Nephron (organoid): Measurements from ENCODE around the gene ABCC12.

Experiments used
- H3K27ac Mint-ChIP-seq, 3 experiments: 2 replicates each; pipeline ENCODE4 v1.8.0; 2020; ENCODE audit warnings: mixed read lengths in 3 of 3, mild to moderate bottlenecking in 2 of 3, moderate library complexity in 1 of 3
- H3K27me3 Mint-ChIP-seq: 2 replicates; pipeline ENCODE4 v1.8.0; 2021; ENCODE audit warnings: low read depth, mild to moderate bottlenecking, moderate library complexity, mixed read lengths
- H3K36me3 Mint-ChIP-seq: 2 replicates; pipeline ENCODE4 v1.8.0; 2020; ENCODE audit warnings: low read depth, mixed read lengths
- H3K4me1 Mint-ChIP-seq: 2 replicates; pipeline ENCODE4 v1.8.0; 2020; ENCODE audit warnings: mixed read lengths
- H3K4me3 Mint-ChIP-seq, 3 experiments: 2 replicates each; pipeline ENCODE4 v1.8.0; 2020; ENCODE audit warnings: mild to moderate bottlenecking in 3 of 3, mixed read lengths in 3 of 3, moderate library complexity in 2 of 3
- H3K9me3 Mint-ChIP-seq: 2 replicates; pipeline ENCODE4 v1.8.0; 2020; ENCODE audit warnings: mixed read lengths
- CTCF ChIP-seq, 3 experiments: fragments of 200-600 bp; sonication (generic); IDR thresholded peaks; one replicate each; pipeline ENCODE4 v1.5.0; 2021; ENCODE audit warnings: antibody characterized with exemption in 3 of 3; ENCODE audit not compliant: unreplicated experiment in 3 of 3

Gene ABCC12

GRCh38 chr16:48143812-48144368 is 11.9 kb downstream of the ABCC12 start:
- Mint-ChIP-seq H3K36me3 (no peaks in the 10 kb centered on the region), H3K9me3 (no peaks in the 10 kb centered on the region), H3K4me1 (no peaks in the 10 kb centered on the region), H3K27ac (no peak overlapping the region), H3K4me3 (no peak overlapping the region), H3K27me3 (peaks cover 11% of the 10 kb centered on the region)
- TF ChIP-seq CTCF (IDR thresholded peaks at IDR 0.05; ENCODE audit: unreplicated experiment in 3 of 3), result no peak

GRCh38 chr16:48140821-48141220 is 15.0 kb downstream of the ABCC12 start:
- TF ChIP-seq CTCF (IDR thresholded peaks at IDR 0.05; ENCODE audit: unreplicated experiment in 3 of 3), result no peak
- no peaks in the 10 kb centered on the region for H3K9me3 Mint-ChIP-seq
- no peak overlapping the region for H3K4me3 Mint-ChIP-seq
- H3K4me1 Mint-ChIP-seq, result peaks cover 6% of the 10 kb centered on the region
- peaks cover under 1% of the 10 kb centered on the region for H3K27me3 Mint-ChIP-seq
- no peaks in the 10 kb centered on the region for H3K36me3 Mint-ChIP-seq
- no peak overlapping the region for H3K27ac Mint-ChIP-seq

GRCh38 chr16:48139517-48139916 is 16.3 kb downstream of the ABCC12 start:
- Mint-ChIP-seq H3K9me3 (no peaks in the 10 kb centered on the region), H3K36me3 (no peaks in the 10 kb centered on the region), H3K4me1 (peaks cover 6% of the 10 kb centered on the region), H3K27me3 (no peaks in the 10 kb centered on the region), H3K4me3 (no peak overlapping the region), H3K27ac (no peak overlapping the region)
- no peak for TF ChIP-seq CTCF (IDR thresholded peaks at IDR 0.05; ENCODE audit: unreplicated experiment in 3 of 3)

- Mint-ChIP-seq H3K9me3 (no peaks in the 10 kb centered on the region), H3K4me3 (no peak overlapping the region), H3K27me3 (no peaks in the 10 kb centered on the region), H3K27ac (no peak overlapping the region), H3K36me3 (no peaks in the 10 kb centered on the region), H3K4me1 (peaks cover 6% of the 10 kb centered on the region)
- TF ChIP-seq CTCF (IDR thresholded peaks at IDR 0.05; ENCODE audit: unreplicated experiment in 3 of 3), result no peak
Measured at GRCh38 chr16:48138543-48138942, 17.2 kb downstream of the ABCC12 start.

DNA sequence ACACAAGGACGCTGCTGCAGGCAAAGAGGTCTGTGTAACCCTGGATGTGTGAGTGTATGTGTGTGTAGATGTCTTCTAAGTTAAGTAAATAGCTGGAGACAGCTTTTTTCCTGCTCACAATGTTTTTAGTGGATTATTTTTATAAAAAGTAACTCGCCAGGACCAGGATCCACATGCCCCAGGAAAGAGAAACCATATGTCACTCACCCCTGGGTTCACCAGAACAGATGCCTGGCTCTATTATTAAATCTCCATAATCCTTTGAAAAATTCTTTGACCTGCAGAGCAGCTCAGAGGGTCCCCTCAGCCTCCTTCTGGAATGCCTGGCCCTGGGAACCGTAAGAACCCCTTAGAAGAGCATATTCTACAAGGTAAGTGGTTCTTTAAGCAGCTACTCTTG is 18.0 kb downstream of the ABCC12 start:
- Mint-ChIP-seq H3K9me3 (no peaks in the 10 kb centered on the region), H3K27me3 (no peaks in the 10 kb centered on the region), H3K4me3 (no peak overlapping the region), H3K4me1 (peaks cover 6% of the 10 kb centered on the region), H3K36me3 (no peaks in the 10 kb centered on the region), H3K27ac (no peak overlapping the region)
- TF ChIP-seq CTCF (IDR thresholded peaks at IDR 0.05; ENCODE audit: unreplicated experiment in 3 of 3), result no peak

- TF ChIP-seq CTCF (IDR thresholded peaks at IDR 0.05; ENCODE audit: unreplicated experiment in 3 of 3), result no peak
- H3K9me3 Mint-ChIP-seq, result no peaks in the 10 kb centered on the region
- no peak overlapping the region for H3K27ac Mint-ChIP-seq
- H3K36me3 Mint-ChIP-seq, result no peaks in the 10 kb centered on the region
- H3K4me3 Mint-ChIP-seq, result no peak overlapping the region
- no peaks in the 10 kb centered on the region for H3K27me3 Mint-ChIP-seq
- H3K4me1 Mint-ChIP-seq, result peaks cover 6% of the 10 kb centered on the region
Measured at GRCh38 chr16:48136547-48137360, 19.0 kb downstream of the ABCC12 start.
